Naive B cell (primary cell): ENCODE results near the gene GLIPR1. TPM values are rescaled to one million over a fixed set of nuclear protein-coding genes. Genes with fewer than 3 reads are reported as not detected.
"Not testable (repeated sequence)": the region's sequence is repeated elsewhere in the genome, so short reads cannot be mapped to it uniquely, and the experiment has no call there.

Source experiments
- ATAC-seq, 2 donors: fragments of 150-1000 bp; cut with Tn5 transposase; 2 replicates each; pipeline ENCODE4 v1.10.0; 2021; ENCODE audit warnings: low read depth in 2 of 2, mild to moderate bottlenecking in 2 of 2, moderate library complexity in 2 of 2
- DNase-seq: peaks from one replicate; pipeline ENCODE4 v3.0.0; 2022
- H3K27ac Mint-ChIP-seq, 6 donors: one replicate each; pipeline ENCODE4 v1.8.0; 2020 to 2022; ENCODE audit warnings: mild to moderate bottlenecking in 6 of 6, mixed read lengths in 6 of 6, moderate library complexity in 5 of 6, inconsistent platforms in 2 of 6
- H3K27me3 Mint-ChIP-seq, 3 donors: one replicate each; pipeline ENCODE4 v1.8.0; 2021 to 2022; ENCODE audit warnings: mixed read lengths in 3 of 3, mild to moderate bottlenecking in 1 of 3
- H3K36me3 Mint-ChIP-seq, 2 donors: one replicate each; pipeline ENCODE4 v1.8.0; 2020 to 2022; ENCODE audit warnings: mixed read lengths in 2 of 2, inconsistent platforms in 1 of 2, mild to moderate bottlenecking in 1 of 2
- H3K4me1 Mint-ChIP-seq, 3 donors: one replicate each; pipeline ENCODE4 v1.8.0; 2020 to 2022; ENCODE audit warnings: mixed read lengths in 3 of 3, inconsistent platforms in 1 of 3, mild to moderate bottlenecking in 1 of 3, moderate library complexity in 1 of 3
- H3K4me3 Mint-ChIP-seq, 8 donors: one replicate each; pipeline ENCODE4 v1.8.0; 2020 to 2022; ENCODE audit warnings: mild to moderate bottlenecking in 8 of 8, mixed read lengths in 8 of 8, moderate library complexity in 8 of 8, inconsistent platforms in 2 of 8
- H3K9me3 Mint-ChIP-seq, 7 donors: one replicate each; pipeline ENCODE4 v1.8.0; 2020 to 2022; ENCODE audit warnings: mixed read lengths in 7 of 7, mild to moderate bottlenecking in 5 of 7, inconsistent platforms in 2 of 7, moderate library complexity in 1 of 7
- polyA plus RNA-seq, 6 donors: library from polyadenylated mRNA; unstranded; fragments of 300-500 nt; fragmentation: Illumina TruSeq; gene quantifications; one replicate each; pipeline ENCODE4 v1.2.3, GENCODE V29; 2021; ENCODE audit warnings: low read depth in 6 of 6

Gene GLIPR1
- polyA plus RNA-seq, 6 donors from 2014 or later: 238 to 289 (median 253) TPM

DNA sequence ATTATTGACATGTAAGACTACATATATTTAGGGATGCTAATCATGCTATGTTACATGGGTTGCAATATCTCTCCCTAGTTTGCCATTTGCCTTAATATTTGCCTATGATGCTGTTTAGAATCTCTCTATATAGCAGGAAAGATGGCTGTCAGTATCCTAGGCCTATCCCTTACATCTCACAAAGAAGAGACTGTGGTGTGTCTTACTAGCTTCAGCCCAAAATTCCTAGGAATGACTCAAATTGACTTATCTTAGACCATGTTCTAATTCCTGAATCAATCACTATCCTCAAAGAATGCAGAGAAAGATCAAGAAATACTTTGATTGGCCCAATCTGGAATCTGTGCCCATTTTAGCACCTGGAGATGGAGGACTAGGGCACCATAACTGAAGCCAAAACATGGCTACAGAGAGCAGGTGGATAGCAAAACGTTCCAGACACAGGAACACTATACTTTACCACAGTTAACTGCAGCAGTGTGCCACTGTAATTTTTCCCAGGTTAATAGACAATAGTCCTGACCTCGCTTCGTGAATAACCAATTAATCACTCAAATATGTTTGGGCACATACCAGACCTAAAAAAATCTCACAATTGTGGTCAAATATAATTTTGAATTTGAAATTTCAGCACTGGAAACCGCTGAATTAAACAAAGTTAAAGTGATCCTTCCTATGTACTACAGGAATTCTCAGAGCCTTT, 32.7 kb upstream of the GLIPR1 start:
- no peak overlapping the region for H3K4me3 Mint-ChIP-seq
- no peaks in the 10 kb centered on the region for H3K27me3 Mint-ChIP-seq
- H3K9me3 Mint-ChIP-seq: no peaks in the 10 kb centered on the region
- no peaks in the 10 kb centered on the region for H3K4me1 Mint-ChIP-seq
- no peak overlapping the region for H3K27ac Mint-ChIP-seq
- no peaks in the 10 kb centered on the region for H3K36me3 Mint-ChIP-seq
- ATAC-seq (no peak), DNase-seq (no peak)

GRCh38 chr12:75452675-75453330, 27.8 kb upstream of the GLIPR1 start:
- Mint-ChIP-seq H3K4me3 (no peak overlapping the region), H3K9me3 (peaks cover 6 to 14% (median 7%) of the 10 kb centered on the region in 7 donors), H3K4me1 (peaks cover 0 to 4% (median 0%) of the 10 kb centered on the region in 3 donors), H3K36me3 (peaks cover 5 to 13% of the 10 kb centered on the region in 2 donors), H3K27ac (peak overlapping the region in 1 of 6 donors; percentile 64), H3K27me3 (peaks cover 0 to 8% (median 5%) of the 10 kb centered on the region in 3 donors)
- ATAC-seq (no peak), DNase-seq (no peak)

DNA sequence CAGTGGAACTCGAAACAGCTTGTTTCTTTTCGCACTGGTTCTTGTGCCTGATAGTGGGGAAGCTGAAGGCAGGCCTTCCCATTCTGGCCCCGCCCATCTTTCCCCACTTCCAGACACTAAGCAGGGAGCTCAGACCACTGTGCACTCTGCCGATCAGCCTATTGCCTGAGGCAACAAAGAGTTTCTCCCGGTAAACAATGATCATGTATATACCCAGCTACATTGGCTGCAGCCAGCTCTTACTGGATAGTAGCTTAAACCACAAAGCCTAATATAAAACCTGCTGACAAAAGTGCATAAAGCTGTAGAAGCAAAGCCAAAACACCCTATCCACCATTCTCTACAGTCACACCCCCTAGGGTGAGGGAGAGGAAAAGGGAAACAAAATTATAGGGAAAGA, 24.7 kb upstream of the GLIPR1 start:
- Mint-ChIP-seq H3K4me3 (no peak overlapping the region), H3K27me3 (peaks cover 0 to 8% (median 5%) of the 10 kb centered on the region in 3 donors), H3K9me3 (peaks cover 7 to 27% (median 13%) of the 10 kb centered on the region in 7 donors), H3K36me3 (peaks cover 11 to 13% of the 10 kb centered on the region in 2 donors), H3K27ac (peak overlapping the region in 1 of 6 donors; percentile 72), H3K4me1 (peaks cover 0 to 4% (median 0%) of the 10 kb centered on the region in 3 donors)
- no peak for ATAC-seq
- no peak for DNase-seq

DNA sequence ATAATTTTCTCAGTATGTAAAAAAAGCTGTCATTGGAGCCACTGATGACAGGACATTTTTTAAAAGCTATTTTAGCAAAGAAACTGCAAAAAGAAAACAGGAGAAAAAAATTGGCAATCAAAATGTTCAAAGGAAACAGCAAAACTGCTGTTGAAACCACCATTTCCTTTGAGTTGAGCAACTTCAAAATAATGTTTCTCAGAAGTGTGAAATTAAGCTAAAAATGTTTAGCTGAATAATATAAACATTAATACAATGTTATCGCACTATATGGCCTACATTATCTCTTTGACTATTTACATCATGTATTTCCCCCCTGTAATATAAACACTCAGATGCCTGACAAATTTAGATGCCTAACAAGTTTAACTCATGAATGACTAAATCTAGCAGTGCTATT, 23.4 kb upstream of the GLIPR1 start:
- DNase-seq: no peak

DNA sequence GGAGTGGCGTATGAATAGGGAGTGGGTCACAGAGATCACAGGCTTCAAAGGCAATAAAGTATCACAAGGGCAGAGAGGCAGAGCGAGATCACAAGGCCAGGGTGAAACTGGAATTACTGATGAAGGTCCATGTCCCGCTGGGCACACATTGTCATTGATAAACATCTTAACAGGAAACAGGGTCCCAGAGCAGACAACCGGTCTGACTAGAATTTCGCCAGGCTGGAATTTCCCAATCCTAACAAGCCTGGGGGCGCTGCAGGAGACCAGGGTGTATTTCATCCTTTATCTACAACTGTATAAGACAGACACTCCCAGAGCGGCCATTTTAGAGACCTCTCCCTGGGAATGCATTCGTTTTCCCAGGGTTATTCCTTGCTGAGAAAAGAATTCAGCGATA, 22.7 kb upstream of the GLIPR1 start:
- not testable (repeated sequence) for H3K27ac Mint-ChIP-seq, H3K4me1 Mint-ChIP-seq

More for the DNA sequence above, 23.4 kb upstream of the GLIPR1 start:
- Mint-ChIP-seq H3K4me1 (peaks cover 0 to 4% (median 0%) of the 10 kb centered on the region in 3 donors), H3K27me3 (peaks cover 0 to 8% (median 5%) of the 10 kb centered on the region in 3 donors), H3K36me3 (peaks cover 11 to 13% of the 10 kb centered on the region in 2 donors), H3K27ac (no peak overlapping the region), H3K4me3 (peak overlapping the region in 1 of 8 donors; percentile 15), H3K9me3 (peaks cover 7 to 27% (median 13%) of the 10 kb centered on the region in 7 donors)
- ATAC-seq: no peak

DNA sequence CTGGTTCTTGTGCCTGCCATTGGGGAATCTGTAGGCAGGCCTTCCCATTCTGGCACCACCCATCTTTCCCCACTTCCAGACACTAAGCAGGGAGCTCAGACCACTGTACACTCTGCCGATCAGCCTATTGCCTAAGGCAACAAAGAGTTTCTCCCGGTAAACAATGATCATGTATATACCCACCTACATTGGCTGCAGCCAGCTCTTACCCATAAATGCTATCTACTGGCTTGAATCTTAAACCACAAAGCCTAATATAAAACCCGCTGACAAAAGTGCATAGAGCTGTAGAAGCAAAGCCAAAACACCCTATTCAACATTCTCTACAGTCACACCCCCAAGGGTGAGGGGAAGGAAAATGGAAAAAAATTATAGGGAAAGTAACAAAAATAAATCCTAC, 20.8 kb upstream of the GLIPR1 start:
- Mint-ChIP-seq H3K4me1 (no peaks in the 10 kb centered on the region), H3K27ac (no peak overlapping the region), H3K4me3 (no peak overlapping the region), H3K27me3 (peaks cover 0 to 8% (median 5%) of the 10 kb centered on the region in 3 donors), H3K9me3 (peaks cover 7 to 27% (median 15%) of the 10 kb centered on the region in 7 donors), H3K36me3 (peaks cover 11 to 13% of the 10 kb centered on the region in 2 donors)
- ATAC-seq: no peak
- no peak for DNase-seq

More for the DNA sequence above, 22.7 kb upstream of the GLIPR1 start:
- H3K4me3 Mint-ChIP-seq, H3K27me3 Mint-ChIP-seq, ATAC-seq, DNase-seq: not testable (repeated sequence)
- Mint-ChIP-seq H3K9me3 (peaks cover 7 to 27% (median 13%) of the 10 kb centered on the region in 7 donors), H3K36me3 (peaks cover 11 to 13% of the 10 kb centered on the region in 2 donors)

DNA sequence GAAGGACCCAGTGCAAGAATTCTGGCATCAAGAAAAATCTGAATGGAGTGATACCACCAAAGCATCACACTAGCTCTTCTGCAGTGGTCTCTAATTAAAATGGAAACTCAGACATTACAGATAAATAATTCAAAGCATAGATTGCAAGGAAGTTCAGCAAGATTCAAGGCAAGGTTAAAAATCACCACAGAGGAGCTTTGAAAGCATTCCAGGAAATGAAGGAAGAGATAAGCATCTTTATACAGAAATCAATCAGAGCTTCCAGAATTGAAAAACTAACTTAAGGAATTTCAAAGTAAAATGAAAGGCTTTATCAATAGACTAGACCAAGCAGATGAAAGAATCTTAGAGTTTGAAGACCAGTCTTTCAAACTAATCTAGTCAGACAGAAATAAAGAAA, 20.4 kb upstream of the GLIPR1 start:
- no peak overlapping the region for H3K4me3 Mint-ChIP-seq
- no peak for ATAC-seq
- H3K4me1 Mint-ChIP-seq: no peaks in the 10 kb centered on the region
- no peak for DNase-seq
- H3K9me3 Mint-ChIP-seq: peaks cover 5 to 27% (median 15%) of the 10 kb centered on the region in 7 donors
- no peak overlapping the region for H3K27ac Mint-ChIP-seq
- peaks cover 8 to 11% of the 10 kb centered on the region in 2 donors for H3K36me3 Mint-ChIP-seq
- H3K27me3 Mint-ChIP-seq: peaks cover 0 to 8% (median 5%) of the 10 kb centered on the region in 3 donors

GRCh38 chr12:75471902-75472890, 8.4 kb upstream of the GLIPR1 start:
- peak; percentile 99 for ATAC-seq

DNA sequence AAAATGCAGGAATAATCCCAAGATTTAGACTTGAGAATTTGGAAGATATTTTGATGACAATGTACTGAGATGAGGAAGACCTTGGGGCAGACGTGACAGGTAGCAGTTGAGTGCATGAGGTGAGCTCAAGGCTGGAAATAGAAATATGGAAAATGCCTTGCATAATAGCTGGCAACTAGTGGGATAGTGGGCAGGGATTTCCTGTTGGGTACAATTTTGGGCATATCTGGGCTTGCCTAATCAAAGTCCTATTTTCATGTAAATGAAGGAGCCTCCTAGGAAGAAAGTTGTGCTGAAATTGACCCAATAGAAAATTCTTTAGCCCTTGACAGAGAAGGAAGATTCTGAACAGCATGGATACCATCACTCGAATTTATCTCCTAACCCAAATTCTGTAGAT, 6.4 kb upstream of the GLIPR1 start:
- Mint-ChIP-seq H3K27me3 (no peaks in the 10 kb centered on the region), H3K27ac (no peak overlapping the region), H3K4me3 (peak overlapping the region in 1 of 8 donors; percentile 37), H3K9me3 (peaks cover 0 to 5% (median 0%) of the 10 kb centered on the region in 7 donors), H3K4me1 (peaks cover 35 to 54% (median 47%) of the 10 kb centered on the region in 3 donors), H3K36me3 (no peaks in the 10 kb centered on the region)
- no peak for ATAC-seq
- no peak for DNase-seq

More at GRCh38 chr12:75471902-75472890, 8.4 kb upstream of the GLIPR1 start:
- H3K9me3 Mint-ChIP-seq: peaks cover 0 to 5% (median 0%) of the 10 kb centered on the region in 7 donors
- no peaks in the 10 kb centered on the region for H3K36me3 Mint-ChIP-seq
- peak overlapping the region; percentile 75 to 95 (median 88) for H3K27ac Mint-ChIP-seq
- DNase-seq: peak; percentile 68
- peak overlapping the region in 7 of 8 donors; percentile 43 to 87 (median 81) for H3K4me3 Mint-ChIP-seq
- H3K27me3 Mint-ChIP-seq: no peaks in the 10 kb centered on the region
- peaks cover 30 to 40% (median 34%) of the 10 kb centered on the region in 3 donors for H3K4me1 Mint-ChIP-seq

GRCh38 chr12:75476071-75476470, 4.5 kb upstream of the GLIPR1 start:
- no peaks in the 10 kb centered on the region for H3K27me3 Mint-ChIP-seq
- no peak overlapping the region for H3K4me3 Mint-ChIP-seq
- no peaks in the 10 kb centered on the region for H3K36me3 Mint-ChIP-seq
- H3K4me1 Mint-ChIP-seq: peaks cover 45 to 59% (median 50%) of the 10 kb centered on the region in 3 donors
- no peak for DNase-seq
- no peak overlapping the region for H3K27ac Mint-ChIP-seq
- no peak for ATAC-seq
- H3K9me3 Mint-ChIP-seq: peaks cover 0 to 2% (median 0%) of the 10 kb centered on the region in 7 donors

- ATAC-seq (no peak), DNase-seq (no peak)
- H3K4me3 Mint-ChIP-seq: no peak overlapping the region
Measured at GRCh38 chr12:75477137-75477536, 3.4 kb upstream of the GLIPR1 start.

DNA sequence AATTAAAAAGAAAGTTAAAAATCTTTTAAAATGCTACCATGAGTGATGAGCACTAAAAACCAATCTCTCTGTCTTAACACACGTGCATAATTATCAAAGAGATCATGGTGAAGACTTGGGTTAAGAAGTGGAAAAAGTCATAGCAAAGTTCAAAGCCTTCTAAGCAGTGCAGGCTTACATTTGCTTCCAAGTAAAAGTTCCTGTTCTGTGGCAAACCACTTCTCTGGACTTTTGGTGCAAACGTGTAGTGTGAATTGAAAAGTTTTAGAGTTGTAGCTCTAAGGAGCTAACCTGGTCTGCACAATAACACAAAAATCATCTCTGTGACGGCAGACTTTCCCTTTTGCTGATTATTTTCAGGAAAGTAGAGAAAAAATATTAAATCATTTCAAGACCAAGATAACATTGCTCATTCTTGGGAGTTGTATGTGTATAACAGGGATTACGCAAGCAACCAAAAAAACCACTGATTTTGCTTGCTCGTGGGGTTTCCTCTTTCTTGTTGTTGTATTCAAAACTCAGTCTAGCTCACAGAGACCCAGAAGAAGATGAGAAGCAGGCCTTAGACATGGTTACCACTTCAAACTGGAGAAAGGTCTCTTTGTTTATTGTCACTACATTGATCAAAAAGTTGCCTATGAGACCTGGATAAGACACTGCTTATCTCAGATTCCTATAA, 2.3 kb upstream of the GLIPR1 start:
- Mint-ChIP-seq H3K27ac (peak overlapping the region; percentile 53 to 99 (median 94)), H3K9me3 (no peaks in the 10 kb centered on the region), H3K36me3 (peaks cover 2 to 14% of the 10 kb centered on the region in 2 donors), H3K4me3 (peak overlapping the region; percentile 22 to 99 (median 72)), H3K27me3 (no peaks in the 10 kb centered on the region), H3K4me1 (peaks cover 46 to 60% (median 58%) of the 10 kb centered on the region in 3 donors)
- ATAC-seq: peak; percentile 46 to 53
- peak; percentile 63 for DNase-seq

More at GRCh38 chr12:75477137-75477536, 3.4 kb upstream of the GLIPR1 start:
- H3K36me3 Mint-ChIP-seq: peaks cover 0 to 7% of the 10 kb centered on the region in 2 donors
- peaks cover 44 to 53% (median 49%) of the 10 kb centered on the region in 3 donors for H3K4me1 Mint-ChIP-seq
- H3K27me3 Mint-ChIP-seq: no peaks in the 10 kb centered on the region
- no peaks in the 10 kb centered on the region for H3K9me3 Mint-ChIP-seq
- H3K27ac Mint-ChIP-seq: peak overlapping the region in 2 of 6 donors; percentile 44 to 98
